GM13977 (cell line): ENCODE measurements around the gene PHF10.
"Not testable (repeated sequence)": the region's sequence is repeated elsewhere in the genome, so short reads cannot be mapped to it uniquely, and the experiment has no call there.

Experiments used
- DNase-seq: peaks from one replicate; pipeline ENCODE4 v3.0.0; 2012; ENCODE audit warnings: low spot score
- CTCF ChIP-seq: IDR thresholded peaks from 2 replicates; pipeline ENCODE4 v1.5.1; 2012; ENCODE audit warnings: mild to moderate bottlenecking, control low read depth; ENCODE audit not compliant: insufficient read depth; ENCODE audit errors: extremely low read depth, missing control alignments
- in situ Hi-C: fragments of 300-500 bp; cut with MboI; formaldehyde crosslinking; loops from one replicate; pipeline ENCODE4 v1.12.0; 2022; ENCODE audit warnings: low sequenced_read_pairs, low pct_unique_long_range_greater_than_20kb, mixed read lengths, inconsistent platforms; ENCODE audit not compliant: unreplicated experiment

The PHF10 gene

GRCh38 chr6:169724494-169725124 lies at the start of gene PHF10:
Gene PHF10 (minus strand): TSS chr6:169724500. CDS start chr6:169723931, 569 bp downstream.
- no peak for TF ChIP-seq CTCF

GRCh38 chr6:169766921-169767736 lies 42.8 kb upstream of the PHF10 start:
- DNase-seq, result no peak
- no peak for TF ChIP-seq CTCF
- in situ Hi-C loops, result no loop called here

More at GRCh38 chr6:169724494-169725124, at the start of gene PHF10:
- in situ Hi-C loops, result no loop called here
- peak; percentile 91 for DNase-seq

- in situ Hi-C loops, result no loop called here
- DNase-seq, result no peak
- no peak for TF ChIP-seq CTCF
These were observed 41.9 kb upstream of the PHF10 start for GRCh38 chr6:169766232-169766631.

GRCh38 chr6:169765789-169766188 lies 41.5 kb upstream of the PHF10 start:
- in situ Hi-C loops, DNase-seq: not testable (repeated sequence)

- no peak for TF ChIP-seq CTCF
- no peak for DNase-seq
- in situ Hi-C loops, result no loop called here
These were observed 39.6 kb upstream of the PHF10 start for GRCh38 chr6:169763881-169764280.

- no peak for TF ChIP-seq CTCF
- in situ Hi-C loops, result no loop called here
- DNase-seq, result no peak
These were observed 39.0 kb upstream of the PHF10 start for GRCh38 chr6:169763308-169763707.

GRCh38 chr6:169755162-169755561 lies 30.9 kb upstream of the PHF10 start:
- in situ Hi-C loops, result no loop called here
- no peak for DNase-seq
- TF ChIP-seq CTCF, result no peak
